Endothelial cell (in vitro differentiated cells): Measurements from ENCODE around the gene RABL2A. TPM values are rescaled to one million over a fixed set of nuclear protein-coding genes. Genes with fewer than 3 reads are reported as not detected.

ENCODE experiments used
- DNase-seq: peaks from one replicate; pipeline ENCODE4 v3.0.0; 2021; ENCODE audit warnings: low spot score
- H3K27ac Mint-ChIP-seq: one replicate; pipeline ENCODE4 v1.8.0; 2021; ENCODE audit warnings: mixed read lengths, inconsistent platforms; ENCODE audit not compliant: unreplicated experiment
- H3K27me3 Mint-ChIP-seq: one replicate; pipeline ENCODE4 v1.8.0; 2021; ENCODE audit warnings: mild to moderate bottlenecking, moderate library complexity, mixed read lengths, inconsistent platforms; ENCODE audit not compliant: unreplicated experiment
- H3K36me3 Mint-ChIP-seq: one replicate; pipeline ENCODE4 v1.8.0; 2021; ENCODE audit warnings: mild to moderate bottlenecking, low read depth, mixed read lengths, inconsistent platforms; ENCODE audit not compliant: unreplicated experiment
- H3K4me1 Mint-ChIP-seq: one replicate; pipeline ENCODE4 v1.8.0; 2021; ENCODE audit warnings: mild to moderate bottlenecking, mixed read lengths, inconsistent platforms; ENCODE audit not compliant: unreplicated experiment
- H3K4me3 Mint-ChIP-seq: one replicate; pipeline ENCODE4 v1.8.0; 2021; ENCODE audit warnings: mild to moderate bottlenecking, mixed read lengths, inconsistent platforms; ENCODE audit not compliant: unreplicated experiment
- H3K9me3 Mint-ChIP-seq: one replicate; pipeline ENCODE4 v1.8.0; 2021; ENCODE audit warnings: mixed read lengths, inconsistent platforms; ENCODE audit not compliant: unreplicated experiment
- total RNA-seq: library from RNA; stranded (reverse); fragmentation: NEBNext Ultra II Directional; extraction: Animal tissue kit (Norgen Biotek cat#: 25700); gene quantifications from one replicate; pipeline ENCODE4 v1.2.1, GENCODE V29; 2021; ENCODE audit not compliant: unreplicated experiment
- TF ChIP-seq, protein P1 (sequence below): fragments of 200-600 bp; sonication (generic); IDR thresholded peaks from one replicate; pipeline ENCODE4 v1.5.0; 2021; ENCODE audit warnings: antibody characterized with exemption; ENCODE audit not compliant: unreplicated experiment

Gene RABL2A
- total RNA-seq, 1 donor from 2014 or later, result 17.4 TPM

DNA sequence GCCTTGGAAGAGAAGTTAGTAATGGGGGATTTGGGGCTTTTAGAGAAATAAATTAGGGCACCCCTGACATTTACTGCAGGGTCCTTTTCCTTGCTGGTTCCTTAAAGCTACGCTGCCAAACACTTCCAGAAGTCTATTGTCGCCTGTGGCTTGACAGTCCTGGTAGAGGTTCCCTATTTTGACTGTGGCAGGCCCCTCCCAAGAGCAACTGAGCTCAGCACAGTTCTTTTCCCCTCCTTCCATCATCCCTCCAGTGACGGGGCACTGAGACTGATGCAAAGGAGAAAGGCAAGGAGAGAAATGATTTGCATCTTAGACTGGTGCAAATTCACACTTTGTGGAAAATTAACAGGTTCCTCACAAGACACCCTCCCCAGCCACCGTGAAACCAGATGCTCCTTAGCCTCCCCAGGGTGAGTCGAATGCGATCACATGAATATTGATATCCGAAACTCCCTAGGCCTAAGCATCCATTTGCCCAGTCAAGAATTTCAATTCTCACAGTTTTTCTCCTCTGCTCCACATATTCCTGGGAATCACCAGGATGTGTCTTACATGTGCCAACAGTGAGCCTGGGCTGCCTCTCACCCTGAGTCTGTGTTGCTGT lies 45.4 kb downstream of the RABL2A start:
- DNase-seq, result no peak
- no peak overlapping the region for H3K4me3 Mint-ChIP-seq
- TF ChIP-seq, protein P1, sequence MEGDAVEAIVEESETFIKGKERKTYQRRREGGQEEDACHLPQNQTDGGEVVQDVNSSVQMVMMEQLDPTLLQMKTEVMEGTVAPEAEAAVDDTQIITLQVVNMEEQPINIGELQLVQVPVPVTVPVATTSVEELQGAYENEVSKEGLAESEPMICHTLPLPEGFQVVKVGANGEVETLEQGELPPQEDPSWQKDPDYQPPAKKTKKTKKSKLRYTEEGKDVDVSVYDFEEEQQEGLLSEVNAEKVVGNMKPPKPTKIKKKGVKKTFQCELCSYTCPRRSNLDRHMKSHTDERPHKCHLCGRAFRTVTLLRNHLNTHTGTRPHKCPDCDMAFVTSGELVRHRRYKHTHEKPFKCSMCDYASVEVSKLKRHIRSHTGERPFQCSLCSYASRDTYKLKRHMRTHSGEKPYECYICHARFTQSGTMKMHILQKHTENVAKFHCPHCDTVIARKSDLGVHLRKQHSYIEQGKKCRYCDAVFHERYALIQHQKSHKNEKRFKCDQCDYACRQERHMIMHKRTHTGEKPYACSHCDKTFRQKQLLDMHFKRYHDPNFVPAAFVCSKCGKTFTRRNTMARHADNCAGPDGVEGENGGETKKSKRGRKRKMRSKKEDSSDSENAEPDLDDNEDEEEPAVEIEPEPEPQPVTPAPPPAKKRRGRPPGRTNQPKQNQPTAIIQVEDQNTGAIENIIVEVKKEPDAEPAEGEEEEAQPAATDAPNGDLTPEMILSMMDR, result no peak

DNA sequence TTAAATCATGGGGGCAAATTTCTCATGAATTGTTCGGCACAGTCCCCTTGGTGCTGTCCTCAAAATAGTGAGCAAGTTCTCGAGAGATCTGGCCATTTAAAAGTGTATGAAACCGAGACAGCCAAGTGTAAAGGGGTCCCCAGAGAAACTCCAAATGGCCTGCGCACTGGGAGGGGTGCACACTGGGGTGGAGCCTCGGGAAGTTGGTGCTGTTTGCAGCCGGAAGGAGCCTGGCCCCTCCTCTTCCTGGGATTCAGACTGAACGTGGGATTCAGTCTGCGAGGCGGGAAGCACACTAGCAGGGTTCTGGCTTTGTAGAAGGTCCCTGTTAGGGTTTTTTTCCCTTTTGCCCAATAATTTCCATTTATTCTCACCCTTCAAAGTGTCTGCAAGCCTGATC lies 48.8 kb downstream of the RABL2A start:
- no peak for DNase-seq
- H3K36me3 Mint-ChIP-seq, result no peaks in the 10 kb centered on the region
- H3K4me3 Mint-ChIP-seq, result no peak overlapping the region
- TF ChIP-seq, protein P1, result no peak
- peaks cover 3% of the 10 kb centered on the region for H3K4me1 Mint-ChIP-seq
- no peak overlapping the region for H3K27ac Mint-ChIP-seq
- H3K9me3 Mint-ChIP-seq, result no peaks in the 10 kb centered on the region
- H3K27me3 Mint-ChIP-seq, result peaks cover 2% of the 10 kb centered on the region

More for the DNA sequence above, 45.4 kb downstream of the RABL2A start:
- peaks cover 2% of the 10 kb centered on the region for H3K27me3 Mint-ChIP-seq
- no peak overlapping the region for H3K27ac Mint-ChIP-seq
- H3K4me1 Mint-ChIP-seq, result peaks cover 3% of the 10 kb centered on the region
- no peaks in the 10 kb centered on the region for H3K9me3 Mint-ChIP-seq
- no peaks in the 10 kb centered on the region for H3K36me3 Mint-ChIP-seq

DNA sequence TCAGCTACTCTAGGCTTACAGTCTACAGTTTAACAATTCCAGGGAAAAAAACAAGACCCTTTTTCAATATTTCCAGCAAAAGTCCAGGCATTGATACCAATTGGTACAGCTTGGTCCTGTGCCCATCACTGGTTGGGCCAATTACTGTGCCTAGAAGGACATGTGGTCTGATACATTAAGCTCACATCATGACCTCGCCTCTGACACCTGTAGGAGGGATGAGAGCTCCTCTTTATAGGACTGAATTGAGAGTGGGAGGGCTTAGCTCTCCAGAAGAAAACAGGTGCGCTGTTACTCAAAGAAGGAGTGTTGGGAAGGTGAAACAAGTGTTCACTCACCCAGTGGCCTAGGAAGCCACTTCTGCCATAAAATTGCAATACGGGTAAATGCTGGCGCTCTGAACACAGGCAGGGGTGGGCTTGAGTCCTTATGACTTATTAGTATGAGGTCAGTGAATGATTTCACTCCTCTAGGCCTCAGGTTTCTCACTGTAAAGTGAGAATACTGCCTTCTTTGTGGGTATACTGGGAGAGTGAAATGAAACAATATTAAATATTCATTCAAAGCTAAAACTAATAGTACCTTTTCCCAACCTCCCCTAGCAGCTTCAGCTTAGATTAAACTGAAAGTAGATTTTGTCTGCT lies 49.7 kb downstream of the RABL2A start:
- no peak overlapping the region for H3K27ac Mint-ChIP-seq
- H3K4me1 Mint-ChIP-seq, result peaks cover 3% of the 10 kb centered on the region
- no peaks in the 10 kb centered on the region for H3K36me3 Mint-ChIP-seq
- H3K4me3 Mint-ChIP-seq, result no peak overlapping the region
- no peak for DNase-seq
- TF ChIP-seq, protein P1, result no peak
- no peaks in the 10 kb centered on the region for H3K9me3 Mint-ChIP-seq
- H3K27me3 Mint-ChIP-seq, result peaks cover 2% of the 10 kb centered on the region

DNA sequence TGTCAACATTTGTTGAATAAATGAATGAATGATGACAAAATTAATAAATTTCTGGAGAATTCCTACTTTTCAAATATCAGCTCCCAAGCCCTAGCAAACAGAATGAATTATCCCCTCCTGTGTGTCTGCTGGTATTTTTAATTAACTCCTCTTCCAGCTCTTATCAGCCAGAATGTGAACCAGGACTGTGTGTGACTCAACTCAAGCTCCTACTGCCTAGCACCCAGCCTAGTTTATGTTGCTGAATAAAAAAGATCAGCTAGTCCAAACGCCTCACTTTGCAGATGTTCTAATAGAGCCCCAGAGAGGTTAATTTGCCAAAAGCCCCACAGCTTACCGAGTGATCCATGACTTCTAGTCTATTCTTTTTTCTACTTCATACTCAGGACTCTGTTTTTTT lies 50.3 kb downstream of the RABL2A start:
- TF ChIP-seq, protein P1, result no peak
- Mint-ChIP-seq H3K4me1 (peaks cover 3% of the 10 kb centered on the region), H3K36me3 (no peaks in the 10 kb centered on the region), H3K27ac (no peak overlapping the region), H3K27me3 (peaks cover 2% of the 10 kb centered on the region), H3K4me3 (no peak overlapping the region), H3K9me3 (no peaks in the 10 kb centered on the region)
- DNase-seq, result no peak

DNA sequence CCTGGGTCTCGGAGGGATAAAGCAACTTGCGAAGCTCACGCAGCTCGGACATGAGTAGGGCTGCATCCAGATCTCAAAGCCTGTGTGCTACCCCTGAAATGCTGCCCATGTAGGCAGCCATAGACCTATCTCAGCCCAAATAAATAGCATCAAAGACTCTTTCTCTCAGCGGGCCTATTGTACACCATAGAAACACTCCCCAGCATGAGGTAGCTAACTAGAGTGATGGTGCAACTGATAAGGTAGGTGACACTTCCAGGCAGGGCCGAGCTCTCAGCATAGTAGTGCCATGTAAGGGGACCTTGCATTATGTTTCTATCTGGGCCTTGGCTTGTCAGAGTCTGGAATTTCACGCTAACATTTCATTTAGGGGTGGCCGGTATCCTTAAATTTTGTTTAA lies 52.4 kb downstream of the RABL2A start:
- peaks cover 4% of the 10 kb centered on the region for H3K27me3 Mint-ChIP-seq

More for the DNA sequence above, 52.4 kb downstream of the RABL2A start:
- no peak overlapping the region for H3K27ac Mint-ChIP-seq
- peaks cover 3% of the 10 kb centered on the region for H3K4me1 Mint-ChIP-seq
- H3K36me3 Mint-ChIP-seq, result no peaks in the 10 kb centered on the region
- H3K4me3 Mint-ChIP-seq, result no peak overlapping the region
- DNase-seq, result no peak
- H3K9me3 Mint-ChIP-seq, result no peaks in the 10 kb centered on the region
- TF ChIP-seq, protein P1, result no peak
